Gastrocnemius medialis (tissue), 4 donors: ENCODE data around the gene PLCG2. TPM values are rescaled to one million over a fixed set of nuclear protein-coding genes. Genes with fewer than 3 reads are reported as not detected.

Experiments used
- ATAC-seq, 2 donors: fragments of 150-250 bp; one replicate each; pipeline ENCODE4 v1.9.1; 2016
- DNase-seq, 2 donors: peaks; one replicate each; pipeline ENCODE4 v3.0.0-alpha.2; 2019
- H3K27ac ChIP-seq, 4 donors: fragments of 200-600 bp; sonication (generic); 1 replicate in 1 of 4; 2 replicates in 3 of 4; pipeline ENCODE4 v1.5.1; 2016 to 2018; ENCODE audit warnings: mild to moderate bottlenecking in 2 of 4, moderate library complexity in 1 of 4
- H3K27me3 ChIP-seq, 3 donors: fragments of 200-600 bp; sonication (generic) in 2 of 3; 1 replicate in 1 of 3; 2 replicates in 2 of 3; pipeline versions ENCODE4 v1.5.1 to v1.6.0; 2016 to 2019; ENCODE audit warnings: mild to moderate bottlenecking in 1 of 3, moderate library complexity in 1 of 3
- H3K36me3 ChIP-seq, 2 donors: fragments of 200-600 bp; sonication (generic) in 1 of 2; one replicate each; pipeline ENCODE4 v1.5.1; 2017 to 2018
- H3K4me1 ChIP-seq, 2 donors: fragments of 200-600 bp; sonication (generic) in 1 of 2; one replicate each; pipeline ENCODE4 v1.5.1; 2016 to 2017; ENCODE audit warnings: mild to moderate bottlenecking in 2 of 2
- H3K4me3 ChIP-seq, 4 donors: fragments of 200-600 bp; sonication (generic) in 3 of 4; 1 replicate in 1 of 4; 2 replicates in 3 of 4; pipeline ENCODE4 v1.5.1; 2016 to 2019; ENCODE audit warnings: mild to moderate bottlenecking in 2 of 4
- H3K9me3 ChIP-seq, 3 donors: fragments of 200-600 bp; sonication (generic) in 2 of 3; 1 replicate in 1 of 3; 2 replicates in 2 of 3; pipeline ENCODE4 v1.5.1; 2016 to 2019
- POLR2A ChIP-seq, 2 donors: fragments of 450-650 bp; IDR thresholded peaks; one replicate each; pipeline ENCODE4 v1.6.1; 2017; ENCODE audit warnings: antibody characterized with exemption in 2 of 2, mild to moderate bottlenecking in 2 of 2, moderate library complexity in 2 of 2
- in situ Hi-C, 4 donors: fragments of 200-750 bp; cut with MboI; loops; one replicate each; pipeline versions ENCODE4 v1.15.0 to v1.8.0; 2017; ENCODE audit warnings: low sequenced_read_pairs in 4 of 4
- intact Hi-C: fragments of 100-400 bp; cut with DNase I; formaldehyde crosslinking; loops from one replicate; pipeline ENCODE4 v1.15.1; 2023; ENCODE audit warnings: low total_unique reads
- total RNA-seq, 4 donors: library from RNA; depleted of rRNA; stranded (reverse); fragments of >200 nt; gene quantifications; one replicate each; pipeline versions ENCODE4 v1.1.0 to v1.2.3, GENCODE V29; 2016
- TF ChIP-seq, protein P1 (sequence below), 5 experiments: fragments of 450-650 bp in 3 of 5; fragments of 200-600 bp in 2 of 5; sonication (generic) in 2 of 5; IDR thresholded peaks in 4 of 5; conservative IDR thresholded peaks in 1 of 5; 1 replicate in 4 of 5; 2 replicates in 1 of 5; pipeline ENCODE4 v1.5.1; 2016 to 2019; ENCODE audit warnings: antibody characterized with exemption in 5 of 5, mild to moderate bottlenecking in 3 of 5, moderate library complexity in 3 of 5

Gene PLCG2
- total RNA-seq, 4 donors from 2014 or later = 1.8 to 3.0 (median 2.1) TPM

DNA sequence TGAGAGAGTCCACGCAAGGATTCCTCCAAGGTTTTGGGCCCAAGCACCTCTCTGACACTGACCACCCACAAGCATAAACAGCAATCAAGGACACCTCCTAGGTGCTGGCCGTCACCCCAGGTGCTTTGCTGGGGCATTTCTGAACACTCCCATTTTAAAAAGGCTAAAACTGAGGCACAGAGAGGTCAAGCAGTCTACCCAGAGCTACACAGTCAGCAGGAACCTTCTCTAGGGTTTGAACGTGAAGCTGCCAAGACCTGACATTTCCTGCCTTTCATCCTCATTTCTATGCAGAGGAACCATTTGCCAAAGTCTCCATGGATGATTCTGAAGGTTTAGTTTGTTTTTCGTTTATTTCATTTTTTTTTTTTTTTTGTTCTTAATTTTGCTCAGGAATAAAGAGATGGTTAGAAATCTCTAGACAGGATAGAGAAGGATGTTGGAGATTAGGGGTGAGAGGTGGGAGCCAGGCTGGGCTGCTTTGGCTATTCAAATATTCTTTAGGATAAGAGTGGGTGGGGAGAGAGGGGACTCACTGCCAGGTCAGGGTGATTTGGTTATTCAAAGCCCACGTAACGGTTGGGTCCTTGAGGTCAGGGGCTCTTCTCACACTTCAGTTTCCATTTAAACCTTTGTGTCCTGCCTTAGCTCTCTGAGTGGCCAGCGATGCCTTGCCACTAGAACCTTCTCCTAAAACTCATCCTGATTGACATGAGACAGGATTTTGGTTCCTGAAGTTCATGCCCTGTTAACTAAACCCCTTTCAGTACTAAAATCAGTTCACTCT lies 6.2 kb downstream of the PLCG2 start:
- no peak for ATAC-seq
- no peak overlapping the region for H3K4me3 ChIP-seq
- H3K27me3 ChIP-seq = peaks cover 0 to 4% (median 2%) of the 10 kb centered on the region in 3 donors
- no peak overlapping the region for H3K27ac ChIP-seq
- H3K9me3 ChIP-seq = no peaks in the 10 kb centered on the region
- intact Hi-C loops = no loop called here
- in situ Hi-C loops = no loop called here
- H3K36me3 ChIP-seq = no peaks in the 10 kb centered on the region
- no peak for DNase-seq
- H3K4me1 ChIP-seq = no peaks in the 10 kb centered on the region
- TF ChIP-seq, protein P1, sequence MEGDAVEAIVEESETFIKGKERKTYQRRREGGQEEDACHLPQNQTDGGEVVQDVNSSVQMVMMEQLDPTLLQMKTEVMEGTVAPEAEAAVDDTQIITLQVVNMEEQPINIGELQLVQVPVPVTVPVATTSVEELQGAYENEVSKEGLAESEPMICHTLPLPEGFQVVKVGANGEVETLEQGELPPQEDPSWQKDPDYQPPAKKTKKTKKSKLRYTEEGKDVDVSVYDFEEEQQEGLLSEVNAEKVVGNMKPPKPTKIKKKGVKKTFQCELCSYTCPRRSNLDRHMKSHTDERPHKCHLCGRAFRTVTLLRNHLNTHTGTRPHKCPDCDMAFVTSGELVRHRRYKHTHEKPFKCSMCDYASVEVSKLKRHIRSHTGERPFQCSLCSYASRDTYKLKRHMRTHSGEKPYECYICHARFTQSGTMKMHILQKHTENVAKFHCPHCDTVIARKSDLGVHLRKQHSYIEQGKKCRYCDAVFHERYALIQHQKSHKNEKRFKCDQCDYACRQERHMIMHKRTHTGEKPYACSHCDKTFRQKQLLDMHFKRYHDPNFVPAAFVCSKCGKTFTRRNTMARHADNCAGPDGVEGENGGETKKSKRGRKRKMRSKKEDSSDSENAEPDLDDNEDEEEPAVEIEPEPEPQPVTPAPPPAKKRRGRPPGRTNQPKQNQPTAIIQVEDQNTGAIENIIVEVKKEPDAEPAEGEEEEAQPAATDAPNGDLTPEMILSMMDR (IDR thresholded peaks at IDR 0.05 in 4 of 5, conservative IDR thresholded peaks at IDR 0.05 in 1 of 5) = no peak
- no peak for TF ChIP-seq POLR2A (IDR thresholded peaks at IDR 0.05)

DNA sequence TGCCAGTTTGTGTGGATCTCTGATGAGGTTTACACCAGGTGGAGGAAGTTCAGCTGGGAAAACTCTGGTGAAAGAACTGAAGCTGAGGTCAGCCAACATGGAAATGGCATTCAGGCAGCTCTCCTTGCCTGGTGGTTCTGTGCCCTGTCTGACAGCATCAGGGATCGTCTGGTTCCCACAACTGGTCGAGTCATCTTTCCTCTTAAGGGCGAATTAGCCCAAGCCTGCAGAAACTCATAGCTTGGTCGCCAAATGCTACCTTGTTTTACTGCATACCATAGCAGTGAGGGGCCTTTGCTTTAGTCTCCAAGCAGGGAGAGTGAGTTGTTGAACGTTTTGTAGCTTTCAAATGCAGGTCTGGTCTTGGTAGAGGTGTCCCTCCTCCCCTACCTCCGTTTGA lies 7.2 kb downstream of the PLCG2 start:
- intact Hi-C loops = no loop called here
- DNase-seq (no peak), ATAC-seq (no peak)

DNA sequence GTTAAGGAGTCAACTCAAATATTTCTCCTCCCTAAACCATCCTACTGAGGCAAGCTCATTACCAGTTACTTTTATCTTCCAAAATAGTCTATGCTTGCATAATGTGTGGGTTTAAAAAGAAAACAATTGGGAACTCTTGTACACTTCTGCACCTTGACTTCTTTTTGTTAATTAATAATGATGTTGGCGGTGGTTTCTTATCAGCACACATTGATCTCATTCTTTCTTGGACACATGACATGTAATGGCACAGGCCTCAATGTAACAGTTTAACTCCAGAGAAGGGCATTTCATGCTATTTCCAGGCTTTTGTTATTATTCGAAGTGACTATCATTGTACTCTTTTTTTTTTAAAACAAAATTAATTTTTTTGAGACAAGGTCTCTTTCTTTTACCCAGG lies 7.8 kb downstream of the PLCG2 start:
- TF ChIP-seq, protein P1 (IDR thresholded peaks at IDR 0.05 in 4 of 5, conservative IDR thresholded peaks at IDR 0.05 in 1 of 5) = no peak
- no peak for TF ChIP-seq POLR2A (IDR thresholded peaks at IDR 0.05)
- in situ Hi-C loops (no loop called here), intact Hi-C loops (no loop called here)
- ATAC-seq (no peak), DNase-seq (no peak)
- Histone ChIP-seq H3K4me1 (no peaks in the 10 kb centered on the region), H3K27me3 (peaks cover 0 to 3% (median 0%) of the 10 kb centered on the region in 3 donors), H3K9me3 (no peaks in the 10 kb centered on the region), H3K36me3 (no peaks in the 10 kb centered on the region), H3K27ac (no peak overlapping the region), H3K4me3 (no peak overlapping the region)

More for the DNA sequence above, 7.2 kb downstream of the PLCG2 start:
- TF ChIP-seq POLR2A (IDR thresholded peaks at IDR 0.05) = no peak
- TF ChIP-seq, protein P1 (IDR thresholded peaks at IDR 0.05 in 4 of 5, conservative IDR thresholded peaks at IDR 0.05 in 1 of 5) = no peak
- H3K4me1 ChIP-seq = no peaks in the 10 kb centered on the region
- in situ Hi-C loops = no loop called here
- H3K36me3 ChIP-seq = no peaks in the 10 kb centered on the region
- no peak overlapping the region for H3K27ac ChIP-seq
- H3K4me3 ChIP-seq = no peak overlapping the region
- H3K9me3 ChIP-seq = no peaks in the 10 kb centered on the region
- H3K27me3 ChIP-seq = peaks cover 0 to 5% (median 0%) of the 10 kb centered on the region in 3 donors

DNA sequence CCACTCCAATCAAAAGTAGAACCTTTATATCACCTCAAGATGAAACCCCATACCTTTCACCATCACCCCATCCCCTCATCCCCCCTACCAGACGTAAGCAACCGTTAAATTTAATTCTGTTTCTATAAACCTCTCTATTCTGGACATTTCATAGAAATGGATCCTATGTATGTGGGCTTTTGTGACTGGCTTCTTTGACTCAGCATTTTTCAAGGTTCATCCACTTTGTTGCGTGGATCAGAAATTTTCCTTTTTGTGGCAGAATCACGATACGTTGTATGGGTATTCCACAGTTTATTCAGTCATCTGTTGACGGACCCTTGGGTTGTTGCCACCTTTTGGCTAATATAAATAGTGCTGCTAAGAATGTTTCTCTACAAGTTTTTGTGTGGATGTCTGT lies 8.6 kb downstream of the PLCG2 start:
- no peak for TF ChIP-seq POLR2A (IDR thresholded peaks at IDR 0.05)
- Histone ChIP-seq H3K9me3 (no peaks in the 10 kb centered on the region), H3K27ac (no peak overlapping the region), H3K4me1 (no peaks in the 10 kb centered on the region), H3K27me3 (peaks cover 0 to 3% (median 0%) of the 10 kb centered on the region in 3 donors), H3K4me3 (no peak overlapping the region), H3K36me3 (no peaks in the 10 kb centered on the region)
- ATAC-seq (no peak), DNase-seq (no peak)
- intact Hi-C loops (no loop called here), in situ Hi-C loops (no loop called here)

DNA sequence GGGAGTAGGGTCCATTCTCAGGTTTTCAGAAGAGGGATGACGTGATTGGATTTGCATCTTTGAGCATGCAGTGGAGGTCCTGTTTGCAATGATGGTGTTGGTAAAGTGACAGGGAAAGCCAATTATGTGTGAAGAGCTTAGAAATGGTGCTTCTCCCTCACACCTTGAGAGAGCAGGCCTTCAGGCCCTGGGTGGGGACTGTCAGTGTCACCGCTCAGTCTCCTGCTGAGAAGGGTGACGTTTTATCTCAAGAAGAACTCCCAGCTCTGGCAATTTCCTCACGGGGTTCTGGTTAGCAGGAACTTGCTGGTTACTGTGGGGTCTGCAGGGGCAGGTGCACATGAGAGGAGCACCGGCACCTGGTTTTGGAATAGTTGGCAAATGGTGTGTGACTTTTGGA lies 11.2 kb downstream of the PLCG2 start:
- no peaks in the 10 kb centered on the region for H3K36me3 ChIP-seq
- intact Hi-C loops = no loop called here
- no peak for TF ChIP-seq POLR2A (IDR thresholded peaks at IDR 0.05)
- TF ChIP-seq, protein P1 (IDR thresholded peaks at IDR 0.05 in 4 of 5, conservative IDR thresholded peaks at IDR 0.05 in 1 of 5) = no peak
- H3K4me3 ChIP-seq = no peak overlapping the region
- peaks cover 0 to 3% (median 0%) of the 10 kb centered on the region in 3 donors for H3K27me3 ChIP-seq
- in situ Hi-C loops = loop anchor here in 1 of 4 donors (10.0 kb wide), 1 partner anchor 65 kb away; no protein-coding TSS in a partner anchor
- DNase-seq (no peak), ATAC-seq (no peak)
- no peak overlapping the region for H3K27ac ChIP-seq
- H3K9me3 ChIP-seq = no peaks in the 10 kb centered on the region
- H3K4me1 ChIP-seq = no peaks in the 10 kb centered on the region
